ENCODE results near the gene EFNB2. TPM values are rescaled to one million over a fixed set of nuclear protein-coding genes. Genes with fewer than 3 reads are reported as not detected.

The EFNB2 gene
- total RNA-seq, 2 experiments from 2014 or later = 0.25 to 0.51 TPM

GRCh38 chr13:106450991-106451390 is 84.5 kb downstream of the EFNB2 start:
- H2AFZ ChIP-seq (ENCODE audit: low read length) = no peak overlapping the region
- H3K4me2 ChIP-seq (ENCODE audit: low read length) = no peak overlapping the region
- ChIA-PET CTCF (ENCODE audit: unreplicated experiment) (no interaction called here), POLR2A (no interaction called here)
- H3K4me3 ChIP-seq (ENCODE audit: low read depth, low read length, poor library complexity, severe bottlenecking) = no peak overlapping the region
- H4K20me1 ChIP-seq (ENCODE audit: insufficient read depth, low read length) = no peaks in the 10 kb centered on the region
- H3K79me2 ChIP-seq (ENCODE audit: insufficient read depth, low read depth, low read length) = no peaks in the 10 kb centered on the region
- H3K9me2 ChIP-seq (ENCODE audit: insufficient read depth, low read length) = no peaks in the 10 kb centered on the region
- no peak for TF ChIP-seq EZH2phosphoT487 (IDR thresholded peaks at IDR 0.05; ENCODE audit: borderline replicate concordance, low read depth, low read length)
- no peak for TF ChIP-seq CTCF (conservative IDR thresholded peaks at IDR 0.05; ENCODE audit: low read length)
- no peaks in the 10 kb centered on the region for H3K4me1 ChIP-seq (ENCODE audit: insufficient read depth, low read length, poor library complexity, severe bottlenecking)
- intact Hi-C loops (cut with micrococcal nuclease; ENCODE audit: unreplicated experiment) = no loop called here
- DNase-seq (ENCODE audit: low spot score) = no peak
- H3K27ac ChIP-seq (ENCODE audit: low read depth, low read length, poor library complexity, severe bottlenecking) = no peak overlapping the region
- no peaks in the 10 kb centered on the region for H3K36me3 ChIP-seq (ENCODE audit: insufficient read depth, low read length)
- BruUV-seq (replicated peaks) = no TSS peak
- no peaks in the 10 kb centered on the region for H3K9me3 ChIP-seq (ENCODE audit: low read length)

- no TSS peak for BruUV-seq (replicated peaks)
These were observed 86.4 kb downstream of the EFNB2 start for GRCh38 chr13:106449096-106449495.

GRCh38 chr13:106445996-106446395 is 89.5 kb downstream of the EFNB2 start:
- ChIA-PET CTCF (ENCODE audit: unreplicated experiment) (no interaction called here), POLR2A (no interaction called here)
- intact Hi-C loops (cut with micrococcal nuclease; ENCODE audit: unreplicated experiment) = no loop called here
- Histone ChIP-seq H3K27ac (ENCODE audit: low read depth, low read length, poor library complexity, severe bottlenecking) (no peak overlapping the region), H3K4me1 (ENCODE audit: insufficient read depth, low read length, poor library complexity, severe bottlenecking) (no peaks in the 10 kb centered on the region), H3K36me3 (ENCODE audit: insufficient read depth, low read length) (no peaks in the 10 kb centered on the region), H2AFZ (ENCODE audit: low read length) (no peak overlapping the region), H3K4me2 (ENCODE audit: low read length) (no peak overlapping the region), H3K4me3 (ENCODE audit: low read depth, low read length, poor library complexity, severe bottlenecking) (no peak overlapping the region), H3K9me3 (ENCODE audit: low read length) (no peaks in the 10 kb centered on the region), H3K9me2 (ENCODE audit: insufficient read depth, low read length) (no peaks in the 10 kb centered on the region), H3K79me2 (ENCODE audit: insufficient read depth, low read depth, low read length) (no peaks in the 10 kb centered on the region), H4K20me1 (ENCODE audit: insufficient read depth, low read length) (no peaks in the 10 kb centered on the region)
- no peak for DNase-seq (ENCODE audit: low spot score)
- BruUV-seq (replicated peaks) = no TSS peak
- TF ChIP-seq EZH2phosphoT487 (IDR thresholded peaks at IDR 0.05; ENCODE audit: borderline replicate concordance, low read depth, low read length) = no peak
- no peak for TF ChIP-seq CTCF (conservative IDR thresholded peaks at IDR 0.05; ENCODE audit: low read length)

More at GRCh38 chr13:106449096-106449495, 86.4 kb downstream of the EFNB2 start:
- H3K79me2 ChIP-seq (ENCODE audit: insufficient read depth, low read depth, low read length) = no peaks in the 10 kb centered on the region
- no peak for TF ChIP-seq CTCF (conservative IDR thresholded peaks at IDR 0.05; ENCODE audit: low read length)
- TF ChIP-seq EZH2phosphoT487 (IDR thresholded peaks at IDR 0.05; ENCODE audit: borderline replicate concordance, low read depth, low read length) = no peak
- no peaks in the 10 kb centered on the region for H3K9me3 ChIP-seq (ENCODE audit: low read length)
- H3K27ac ChIP-seq (ENCODE audit: low read depth, low read length, poor library complexity, severe bottlenecking) = no peak overlapping the region
- H3K4me3 ChIP-seq (ENCODE audit: low read depth, low read length, poor library complexity, severe bottlenecking) = no peak overlapping the region
- no peak for DNase-seq (ENCODE audit: low spot score)
- no peaks in the 10 kb centered on the region for H3K4me1 ChIP-seq (ENCODE audit: insufficient read depth, low read length, poor library complexity, severe bottlenecking)
- H3K36me3 ChIP-seq (ENCODE audit: insufficient read depth, low read length) = no peaks in the 10 kb centered on the region
- no peaks in the 10 kb centered on the region for H4K20me1 ChIP-seq (ENCODE audit: insufficient read depth, low read length)
- H2AFZ ChIP-seq (ENCODE audit: low read length) = no peak overlapping the region
- no peaks in the 10 kb centered on the region for H3K9me2 ChIP-seq (ENCODE audit: insufficient read depth, low read length)
- ChIA-PET CTCF (ENCODE audit: unreplicated experiment) (no interaction called here), POLR2A (no interaction called here)
- intact Hi-C loops (cut with micrococcal nuclease; ENCODE audit: unreplicated experiment) = no loop called here
- H3K4me2 ChIP-seq (ENCODE audit: low read length) = no peak overlapping the region
